Measurements from ENCODE around the gene MGAT5B.
"Not testable (repeated sequence)": the region's sequence is repeated elsewhere in the genome, so short reads cannot be mapped to it uniquely, and the experiment has no call there.

The MGAT5B gene

GRCh38 chr17:76848670-76849069 lies 19.5 kb upstream of the MGAT5B start:
- no peak overlapping the region for H3K27ac ChIP-seq
- no peak for DNase-seq (ENCODE audit: low spot score)
- TF ChIP-seq CTCF (IDR thresholded peaks at IDR 0.05), result no peak

GRCh38 chr17:76849160-76849559 lies 19.0 kb upstream of the MGAT5B start:
- DNase-seq (ENCODE audit: low spot score), result not testable (repeated sequence)

More at GRCh38 chr17:76848670-76849069, 19.5 kb upstream of the MGAT5B start:
- H3K4me3 ChIP-seq, result no peak overlapping the region

GRCh38 chr17:76852843-76853242 lies 15.4 kb upstream of the MGAT5B start:
- H3K27ac ChIP-seq, result no peak overlapping the region
- TF ChIP-seq CTCF (IDR thresholded peaks at IDR 0.05), result no peak
- no peak overlapping the region for H3K4me3 ChIP-seq
- DNase-seq (ENCODE audit: low spot score), result no peak

More at GRCh38 chr17:76849160-76849559, 19.0 kb upstream of the MGAT5B start:
- not testable (repeated sequence) for H3K4me3 ChIP-seq, H3K27ac ChIP-seq

- Histone ChIP-seq H3K27ac (no peak overlapping the region), H3K4me3 (no peak overlapping the region)
- TF ChIP-seq CTCF (IDR thresholded peaks at IDR 0.05), result no peak
- no peak for DNase-seq (ENCODE audit: low spot score)
These were observed 13.1 kb upstream of the MGAT5B start for GRCh38 chr17:76855105-76855504.

- TF ChIP-seq CTCF (IDR thresholded peaks at IDR 0.05), result no peak
- Histone ChIP-seq H3K4me3 (no peak overlapping the region), H3K27ac (no peak overlapping the region)
- DNase-seq (ENCODE audit: low spot score), result no peak
These were observed 6.1 kb upstream of the MGAT5B start for GRCh38 chr17:76862079-76862478.

GRCh38 chr17:76862494-76862893 lies 5.7 kb upstream of the MGAT5B start:
- DNase-seq (ENCODE audit: low spot score), result no peak
- no peak overlapping the region for H3K27ac ChIP-seq

GRCh38 chr17:76864024-76864423 lies 4.2 kb upstream of the MGAT5B start:
- H3K27ac ChIP-seq, result no peak overlapping the region
- no peak for DNase-seq (ENCODE audit: low spot score)
- TF ChIP-seq CTCF (IDR thresholded peaks at IDR 0.05), result no peak
- no peak overlapping the region for H3K4me3 ChIP-seq

More at GRCh38 chr17:76862494-76862893, 5.7 kb upstream of the MGAT5B start:
- TF ChIP-seq CTCF (IDR thresholded peaks at IDR 0.05), result no peak
- H3K4me3 ChIP-seq, result no peak overlapping the region

- no peak overlapping the region for H3K4me3 ChIP-seq
- TF ChIP-seq CTCF (IDR thresholded peaks at IDR 0.05), result no peak
- DNase-seq (ENCODE audit: low spot score), result no peak
- no peak overlapping the region for H3K27ac ChIP-seq
These were observed 3.0 kb upstream of the MGAT5B start for GRCh38 chr17:76865174-76865573.
